Natural killer cell (primary cell): ENCODE data around the gene CLVS2. TPM values are rescaled to one million over a fixed set of nuclear protein-coding genes. Genes with fewer than 3 reads are reported as not detected.

ENCODE experiments used
- ATAC-seq, 3 donors: fragments of 150-1000 bp in 2 of 3; fragments of 200-7000 bp in 1 of 3; cut with Tn5 transposase; 1 replicate in 1 of 3; 2 replicates in 2 of 3; pipeline ENCODE4 v1.10.0; 2021; ENCODE audit warnings: mild to moderate bottlenecking in 2 of 3, moderate library complexity in 2 of 3
- DNase-seq, 2 donors: peaks; one replicate each; pipeline versions ENCODE4 v3.0.0 to v3.0.0-alpha.2; 2013 to 2021; ENCODE audit warnings: mixed read lengths in 1 of 2
- H3K27ac ChIP-seq: one replicate; pipeline ENCODE4 v1.5.1; 2013; ENCODE audit warnings: mild to moderate bottlenecking, low read length
- H3K27me3 ChIP-seq: one replicate; pipeline ENCODE4 v1.6.1; 2013; ENCODE audit warnings: low read length; ENCODE audit not compliant: control insufficient read depth, insufficient read depth
- H3K36me3 ChIP-seq: one replicate; pipeline ENCODE4 v1.6.1; 2013; ENCODE audit warnings: low read length; ENCODE audit not compliant: control insufficient read depth, insufficient read depth
- H3K4me1 ChIP-seq: one replicate; pipeline ENCODE4 v1.6.1; 2013; ENCODE audit warnings: low read length; ENCODE audit not compliant: control insufficient read depth, insufficient read depth
- H3K4me3 ChIP-seq: one replicate; pipeline ENCODE4 v1.5.1; 2013; ENCODE audit warnings: low read length
- H3K9me3 ChIP-seq: one replicate; pipeline ENCODE4 v1.6.1; 2013; ENCODE audit warnings: low read length; ENCODE audit not compliant: control insufficient read depth, insufficient read depth
- H3K27ac Mint-ChIP-seq, 2 donors: one replicate each; pipeline ENCODE4 v1.8.0; 2022; ENCODE audit warnings: mild to moderate bottlenecking in 2 of 2, mixed read lengths in 2 of 2, moderate library complexity in 1 of 2
- H3K27me3 Mint-ChIP-seq, 2 donors: one replicate each; pipeline ENCODE4 v1.8.0; 2022; ENCODE audit warnings: low read depth in 2 of 2, mixed read lengths in 2 of 2
- H3K36me3 Mint-ChIP-seq: one replicate; pipeline ENCODE4 v1.8.0; 2022; ENCODE audit warnings: mixed read lengths
- H3K4me1 Mint-ChIP-seq, 2 donors: one replicate each; pipeline ENCODE4 v1.8.0; 2022; ENCODE audit warnings: mixed read lengths in 2 of 2
- H3K4me3 Mint-ChIP-seq: one replicate; pipeline ENCODE4 v1.8.0; 2022; ENCODE audit warnings: mild to moderate bottlenecking, moderate library complexity, mixed read lengths
- H3K9me3 Mint-ChIP-seq, 2 donors: one replicate each; pipeline ENCODE4 v1.8.0; 2022; ENCODE audit warnings: mixed read lengths in 2 of 2
- WGBS: methylation state at CpG from one replicate; pipeline ENCODE4 v1.1.7; 2013; ENCODE audit warnings: missing lambda C conversion rate; ENCODE audit not compliant: insufficient coverage; 5-methylcytosine and 5-hydroxymethylcytosine counted together
- intact Hi-C: fragments of 100-400 bp; cut with micrococcal nuclease; formaldehyde crosslinking; loops from one replicate; pipeline ENCODE4 v1.14.2; 2022
- total RNA-seq, 4 donors: library from RNA; stranded (reverse); fragments of 120-200 nt in 1 of 4; gene quantifications; one replicate each; pipeline versions ENCODE4 v1.2.3 to v1.2.4, GENCODE V29; 2013 to 2022
- TF ChIP-seq, protein P1 (sequence below): fragments of 200-600 bp; IDR thresholded peaks from one replicate; pipeline ENCODE4 v1.8.0; 2022; ENCODE audit warnings: antibody characterized with exemption

Gene CLVS2
- total RNA-seq, 3 donors from 2014 or later (not counting 1 experiment from before 2014, with no cell fraction given): not detected

- H3K9me3 ChIP-seq: no peaks in the 10 kb centered on the region
- H3K4me1 ChIP-seq: no peaks in the 10 kb centered on the region
- peaks cover 15% of the 10 kb centered on the region for H3K27me3 ChIP-seq
- H3K36me3 ChIP-seq: no peaks in the 10 kb centered on the region
- no peak overlapping the region for H3K27ac ChIP-seq
- H3K27ac Mint-ChIP-seq: no peak overlapping the region
- no peak overlapping the region for H3K4me3 Mint-ChIP-seq
- TF ChIP-seq, protein P1, sequence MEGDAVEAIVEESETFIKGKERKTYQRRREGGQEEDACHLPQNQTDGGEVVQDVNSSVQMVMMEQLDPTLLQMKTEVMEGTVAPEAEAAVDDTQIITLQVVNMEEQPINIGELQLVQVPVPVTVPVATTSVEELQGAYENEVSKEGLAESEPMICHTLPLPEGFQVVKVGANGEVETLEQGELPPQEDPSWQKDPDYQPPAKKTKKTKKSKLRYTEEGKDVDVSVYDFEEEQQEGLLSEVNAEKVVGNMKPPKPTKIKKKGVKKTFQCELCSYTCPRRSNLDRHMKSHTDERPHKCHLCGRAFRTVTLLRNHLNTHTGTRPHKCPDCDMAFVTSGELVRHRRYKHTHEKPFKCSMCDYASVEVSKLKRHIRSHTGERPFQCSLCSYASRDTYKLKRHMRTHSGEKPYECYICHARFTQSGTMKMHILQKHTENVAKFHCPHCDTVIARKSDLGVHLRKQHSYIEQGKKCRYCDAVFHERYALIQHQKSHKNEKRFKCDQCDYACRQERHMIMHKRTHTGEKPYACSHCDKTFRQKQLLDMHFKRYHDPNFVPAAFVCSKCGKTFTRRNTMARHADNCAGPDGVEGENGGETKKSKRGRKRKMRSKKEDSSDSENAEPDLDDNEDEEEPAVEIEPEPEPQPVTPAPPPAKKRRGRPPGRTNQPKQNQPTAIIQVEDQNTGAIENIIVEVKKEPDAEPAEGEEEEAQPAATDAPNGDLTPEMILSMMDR: no peak
- ATAC-seq (no peak), DNase-seq (no peak)
- no peak overlapping the region for H3K4me3 ChIP-seq
- H3K9me3 Mint-ChIP-seq: peaks cover 4% of the 10 kb centered on the region in 2 donors
- intact Hi-C loops: no loop called here
- H3K27me3 Mint-ChIP-seq: peaks cover 21 to 22% of the 10 kb centered on the region in 2 donors
- peaks cover 6% of the 10 kb centered on the region for H3K36me3 Mint-ChIP-seq
- WGBS: 84% methylated on average over 13 of the region's 13 CpGs
- no peaks in the 10 kb centered on the region for H3K4me1 Mint-ChIP-seq
Measured at GRCh38 chr6:122997541-122998150, 1.6 kb downstream of the CLVS2 start.

- intact Hi-C loops: no loop called here
- peaks cover 21 to 22% of the 10 kb centered on the region in 2 donors for H3K27me3 Mint-ChIP-seq
- 78% methylated on average over 3 of the region's 5 CpGs for WGBS
Measured at GRCh38 chr6:122998403-122998975, 2.5 kb downstream of the CLVS2 start.

GRCh38 chr6:123000244-123000770 is 4.3 kb downstream of the CLVS2 start:
- Histone ChIP-seq H3K9me3 (no peaks in the 10 kb centered on the region), H3K4me3 (no peak overlapping the region), H3K36me3 (no peaks in the 10 kb centered on the region), H3K4me1 (no peaks in the 10 kb centered on the region), H3K27ac (no peak overlapping the region), H3K27me3 (peaks cover 11% of the 10 kb centered on the region)
- no peak overlapping the region for H3K4me3 Mint-ChIP-seq
- no peaks in the 10 kb centered on the region for H3K4me1 Mint-ChIP-seq
- no peak for ATAC-seq
- intact Hi-C loops: no loop called here
- H3K27me3 Mint-ChIP-seq: peaks cover 15 to 17% of the 10 kb centered on the region in 2 donors
- peaks cover 4 to 5% of the 10 kb centered on the region in 2 donors for H3K9me3 Mint-ChIP-seq
- 5% methylated on average over 1 of the region's 2 CpGs for WGBS
- H3K27ac Mint-ChIP-seq: no peak overlapping the region
- H3K36me3 Mint-ChIP-seq: peaks cover 6% of the 10 kb centered on the region
- DNase-seq: no peak
- TF ChIP-seq, protein P1: no peak

More at GRCh38 chr6:122998403-122998975, 2.5 kb downstream of the CLVS2 start:
- no peak overlapping the region for H3K4me3 ChIP-seq
- Mint-ChIP-seq H3K9me3 (peaks cover 2 to 4% of the 10 kb centered on the region in 2 donors), H3K4me3 (no peak overlapping the region), H3K36me3 (peaks cover 6% of the 10 kb centered on the region), H3K4me1 (no peaks in the 10 kb centered on the region), H3K27ac (no peak overlapping the region)
- H3K27ac ChIP-seq: no peak overlapping the region
- no peaks in the 10 kb centered on the region for H3K4me1 ChIP-seq
- TF ChIP-seq, protein P1: no peak
- H3K9me3 ChIP-seq: no peaks in the 10 kb centered on the region
- H3K36me3 ChIP-seq: no peaks in the 10 kb centered on the region
- no peak for DNase-seq
- H3K27me3 ChIP-seq: peaks cover 15% of the 10 kb centered on the region
- ATAC-seq: no peak
